ENCODE measurements around the gene PGR. TPM values are rescaled to one million over a fixed set of nuclear protein-coding genes. Genes with fewer than 3 reads are reported as not detected.

PGR gene
- total and polyA plus RNA-seq, 4 experiments from 2014 or later = not detected

GRCh38 chr11:101063706-101064105, 65.9 kb downstream of the PGR start:
- peaks cover 0 to 9% (median 4%) of the 10 kb centered on the region in 8 donors for H3K9me3 Mint-ChIP-seq
- no peaks in the 10 kb centered on the region for H3K4me1 Mint-ChIP-seq
- POLR2A ChIA-PET (ENCODE audit: partially characterized antibody) = no interaction called here
- no peak overlapping the region for H3K27ac ChIP-seq (ENCODE audit: low read depth, low read length)
- CTCF ChIA-PET (ENCODE audit: partially characterized antibody) = no interaction called here
- no peaks in the 10 kb centered on the region for H3K27me3 ChIP-seq (ENCODE audit: insufficient read depth, low read length)
- H3K27me3 Mint-ChIP-seq = no peaks in the 10 kb centered on the region
- intact Hi-C loops (cut with micrococcal nuclease) = no loop called here
- no peaks in the 10 kb centered on the region for H3K4me1 ChIP-seq (ENCODE audit: insufficient read depth, low read length)
- H3K36me3 Mint-ChIP-seq = no peaks in the 10 kb centered on the region
- DNase-seq = no peak
- H3K4me3 Mint-ChIP-seq = no peak overlapping the region
- H3K9me3 ChIP-seq (ENCODE audit: control insufficient read depth in 1 of 2, low read length in 2 of 2) = no peaks in the 10 kb centered on the region
- H3K36me3 ChIP-seq (ENCODE audit: insufficient read depth, low read length) = no peaks in the 10 kb centered on the region
- H3K4me3 ChIP-seq (ENCODE audit: low read length in 2 of 2) = no peak overlapping the region
- peak overlapping the region in 2 of 7 donors; percentile 20 to 24 for H3K27ac Mint-ChIP-seq

- Mint-ChIP-seq H3K4me1 (no peaks in the 10 kb centered on the region), H3K27me3 (no peaks in the 10 kb centered on the region), H3K27ac (no peak overlapping the region), H3K4me3 (no peak overlapping the region), H3K9me3 (peaks cover 0 to 7% (median 4%) of the 10 kb centered on the region in 8 donors), H3K36me3 (no peaks in the 10 kb centered on the region)
- H3K4me1 ChIP-seq (ENCODE audit: insufficient read depth, low read length) = no peaks in the 10 kb centered on the region
- ChIA-PET POLR2A (ENCODE audit: partially characterized antibody) (no interaction called here), CTCF (ENCODE audit: partially characterized antibody) (no interaction called here)
- no peak overlapping the region for H3K27ac ChIP-seq (ENCODE audit: low read depth, low read length)
- H3K9me3 ChIP-seq (ENCODE audit: control insufficient read depth in 1 of 2, low read length in 2 of 2) = no peaks in the 10 kb centered on the region
- no peaks in the 10 kb centered on the region for H3K36me3 ChIP-seq (ENCODE audit: insufficient read depth, low read length)
- no peak overlapping the region for H3K4me3 ChIP-seq (ENCODE audit: low read length in 2 of 2)
- intact Hi-C loops (cut with micrococcal nuclease) = no loop called here
- H3K27me3 ChIP-seq (ENCODE audit: insufficient read depth, low read length) = no peaks in the 10 kb centered on the region
- no peak for DNase-seq
Observed at GRCh38 chr11:101061606-101062005, 68.0 kb downstream of the PGR start.

- Mint-ChIP-seq H3K4me3 (no peak overlapping the region), H3K27me3 (no peaks in the 10 kb centered on the region), H3K4me1 (no peaks in the 10 kb centered on the region), H3K27ac (no peak overlapping the region), H3K9me3 (peaks cover 0 to 7% (median 4%) of the 10 kb centered on the region in 8 donors), H3K36me3 (no peaks in the 10 kb centered on the region)
- H3K36me3 ChIP-seq (ENCODE audit: insufficient read depth, low read length) = no peaks in the 10 kb centered on the region
- no peak overlapping the region for H3K27ac ChIP-seq (ENCODE audit: low read depth, low read length)
- ChIA-PET CTCF (ENCODE audit: partially characterized antibody) (no interaction called here), POLR2A (ENCODE audit: partially characterized antibody) (no interaction called here)
- no peaks in the 10 kb centered on the region for H3K4me1 ChIP-seq (ENCODE audit: insufficient read depth, low read length)
- H3K4me3 ChIP-seq (ENCODE audit: low read length in 2 of 2) = no peak overlapping the region
- no peak for DNase-seq
- intact Hi-C loops (cut with micrococcal nuclease) = no loop called here
- no peaks in the 10 kb centered on the region for H3K27me3 ChIP-seq (ENCODE audit: insufficient read depth, low read length)
- no peaks in the 10 kb centered on the region for H3K9me3 ChIP-seq (ENCODE audit: control insufficient read depth in 1 of 2, low read length in 2 of 2)
Observed at GRCh38 chr11:101059331-101059730, 70.3 kb downstream of the PGR start.

- CTCF ChIA-PET (ENCODE audit: partially characterized antibody) = no interaction called here
- intact Hi-C loops (cut with micrococcal nuclease) = no loop called here
- no peaks in the 10 kb centered on the region for H3K27me3 Mint-ChIP-seq
- Histone ChIP-seq H3K27ac (ENCODE audit: low read depth, low read length) (no peak overlapping the region), H3K36me3 (ENCODE audit: insufficient read depth, low read length) (no peaks in the 10 kb centered on the region), H3K4me1 (ENCODE audit: insufficient read depth, low read length) (no peaks in the 10 kb centered on the region), H3K9me3 (ENCODE audit: control insufficient read depth in 1 of 2, low read length in 2 of 2) (no peaks in the 10 kb centered on the region), H3K27me3 (ENCODE audit: insufficient read depth, low read length) (no peaks in the 10 kb centered on the region), H3K4me3 (ENCODE audit: low read length in 2 of 2) (no peak overlapping the region)
- POLR2A ChIA-PET (ENCODE audit: partially characterized antibody) = no interaction called here
- DNase-seq = no peak
- no peak overlapping the region for H3K4me3 Mint-ChIP-seq
- no peaks in the 10 kb centered on the region for H3K36me3 Mint-ChIP-seq
- no peaks in the 10 kb centered on the region for H3K4me1 Mint-ChIP-seq
- H3K27ac Mint-ChIP-seq = no peak overlapping the region
- H3K9me3 Mint-ChIP-seq = peaks cover 0 to 9% (median 4%) of the 10 kb centered on the region in 8 donors
Observed at GRCh38 chr11:101053492-101053891, 76.1 kb downstream of the PGR start.

DNA sequence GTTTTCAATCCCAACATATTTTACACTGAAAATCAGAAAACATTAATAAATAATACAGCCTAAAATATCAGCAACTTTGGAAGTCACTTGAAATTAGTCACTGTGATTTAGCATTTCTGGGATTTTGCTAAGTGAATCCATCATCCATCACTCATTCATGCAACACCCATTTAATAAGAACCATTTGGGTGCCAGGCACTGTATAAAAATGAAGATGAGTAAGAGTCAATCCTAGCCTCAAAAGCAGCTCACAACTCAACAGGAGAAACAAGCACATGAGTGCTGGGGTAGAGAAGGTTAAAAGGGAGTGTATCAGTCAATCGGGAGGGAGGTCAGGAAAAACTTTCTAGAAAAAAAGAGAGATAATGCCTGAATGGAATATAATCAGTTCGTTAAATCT, 77.9 kb downstream of the PGR start:
- H3K4me3 Mint-ChIP-seq = no peak overlapping the region
- POLR2A ChIA-PET (ENCODE audit: partially characterized antibody) = no interaction called here
- Histone ChIP-seq H3K27ac (ENCODE audit: low read depth, low read length) (no peak overlapping the region), H3K4me3 (ENCODE audit: low read length in 2 of 2) (no peak overlapping the region), H3K9me3 (ENCODE audit: control insufficient read depth in 1 of 2, low read length in 2 of 2) (no peaks in the 10 kb centered on the region), H3K4me1 (ENCODE audit: insufficient read depth, low read length) (no peaks in the 10 kb centered on the region), H3K36me3 (ENCODE audit: insufficient read depth, low read length) (no peaks in the 10 kb centered on the region), H3K27me3 (ENCODE audit: insufficient read depth, low read length) (no peaks in the 10 kb centered on the region)
- H3K27me3 Mint-ChIP-seq = no peaks in the 10 kb centered on the region
- H3K9me3 Mint-ChIP-seq = peaks cover 0 to 11% (median 4%) of the 10 kb centered on the region in 8 donors
- no peak for DNase-seq
- H3K4me1 Mint-ChIP-seq = no peaks in the 10 kb centered on the region
- CTCF ChIA-PET (ENCODE audit: partially characterized antibody) = no interaction called here
- H3K36me3 Mint-ChIP-seq = no peaks in the 10 kb centered on the region
- H3K27ac Mint-ChIP-seq = no peak overlapping the region
- intact Hi-C loops (cut with micrococcal nuclease) = no loop called here

GRCh38 chr11:101049813-101050212, 79.8 kb downstream of the PGR start:
- Mint-ChIP-seq H3K36me3 (no peaks in the 10 kb centered on the region), H3K9me3 (peaks cover 0 to 11% (median 2%) of the 10 kb centered on the region in 8 donors), H3K4me1 (no peaks in the 10 kb centered on the region), H3K27me3 (no peaks in the 10 kb centered on the region), H3K4me3 (no peak overlapping the region), H3K27ac (no peak overlapping the region)
- H3K27me3 ChIP-seq (ENCODE audit: insufficient read depth, low read length) = no peaks in the 10 kb centered on the region
- no peak for DNase-seq
- H3K27ac ChIP-seq (ENCODE audit: low read depth, low read length) = no peak overlapping the region
- no peak overlapping the region for H3K4me3 ChIP-seq (ENCODE audit: low read length in 2 of 2)
- intact Hi-C loops (cut with micrococcal nuclease) = no loop called here
- ChIA-PET CTCF (ENCODE audit: partially characterized antibody) (no interaction called here), POLR2A (ENCODE audit: partially characterized antibody) (no interaction called here)
- H3K36me3 ChIP-seq (ENCODE audit: insufficient read depth, low read length) = no peaks in the 10 kb centered on the region
- H3K4me1 ChIP-seq (ENCODE audit: insufficient read depth, low read length) = no peaks in the 10 kb centered on the region
- no peaks in the 10 kb centered on the region for H3K9me3 ChIP-seq (ENCODE audit: control insufficient read depth in 1 of 2, low read length in 2 of 2)

DNA sequence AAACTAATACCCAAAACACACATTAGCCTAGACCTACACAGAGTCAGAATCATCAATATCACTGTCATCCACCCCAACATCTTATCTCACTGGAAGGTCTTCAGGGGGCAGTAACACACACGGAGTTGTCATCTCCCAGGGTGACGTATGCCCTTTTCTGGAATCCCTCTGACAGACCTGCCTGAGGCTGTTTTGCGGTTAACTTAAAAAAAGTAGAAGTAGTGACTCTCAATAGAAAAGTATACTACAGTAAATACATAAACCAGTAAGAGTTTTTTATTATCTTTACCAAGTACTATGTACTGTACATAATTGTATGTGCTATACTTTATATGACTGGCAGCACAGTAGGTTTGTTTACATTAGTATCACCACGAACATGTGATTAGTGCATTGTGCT, 80.5 kb downstream of the PGR start:
- H3K36me3 ChIP-seq (ENCODE audit: insufficient read depth, low read length) = no peaks in the 10 kb centered on the region
- H3K9me3 Mint-ChIP-seq = peaks cover 0 to 11% (median 2%) of the 10 kb centered on the region in 8 donors
- H3K27me3 ChIP-seq (ENCODE audit: insufficient read depth, low read length) = no peaks in the 10 kb centered on the region
- ChIA-PET POLR2A (ENCODE audit: partially characterized antibody) (no interaction called here), CTCF (ENCODE audit: partially characterized antibody) (no interaction called here)
- H3K27me3 Mint-ChIP-seq = no peaks in the 10 kb centered on the region
- no peaks in the 10 kb centered on the region for H3K4me1 Mint-ChIP-seq
- intact Hi-C loops (cut with micrococcal nuclease) = no loop called here
- H3K4me1 ChIP-seq (ENCODE audit: insufficient read depth, low read length) = no peaks in the 10 kb centered on the region
- DNase-seq = no peak
- H3K4me3 ChIP-seq (ENCODE audit: low read length in 2 of 2) = no peak overlapping the region
- no peak overlapping the region for H3K27ac Mint-ChIP-seq
- H3K27ac ChIP-seq (ENCODE audit: low read depth, low read length) = no peak overlapping the region
- H3K9me3 ChIP-seq (ENCODE audit: control insufficient read depth in 1 of 2, low read length in 2 of 2) = no peaks in the 10 kb centered on the region
- no peak overlapping the region for H3K4me3 Mint-ChIP-seq
- H3K36me3 Mint-ChIP-seq = no peaks in the 10 kb centered on the region

- H3K27me3 Mint-ChIP-seq = no peaks in the 10 kb centered on the region
- H3K4me1 ChIP-seq (ENCODE audit: insufficient read depth, low read length) = no peaks in the 10 kb centered on the region
- no peaks in the 10 kb centered on the region for H3K27me3 ChIP-seq (ENCODE audit: insufficient read depth, low read length)
- H3K27ac ChIP-seq (ENCODE audit: low read depth, low read length) = no peak overlapping the region
- no peaks in the 10 kb centered on the region for H3K4me1 Mint-ChIP-seq
- no peak for DNase-seq
- no peak overlapping the region for H3K4me3 ChIP-seq (ENCODE audit: low read length in 2 of 2)
- no peaks in the 10 kb centered on the region for H3K9me3 ChIP-seq (ENCODE audit: control insufficient read depth in 1 of 2, low read length in 2 of 2)
- peaks cover 0 to 11% (median 0%) of the 10 kb centered on the region in 8 donors for H3K9me3 Mint-ChIP-seq
- H3K27ac Mint-ChIP-seq = no peak overlapping the region
- ChIA-PET CTCF (ENCODE audit: partially characterized antibody) (no interaction called here), POLR2A (ENCODE audit: partially characterized antibody) (no interaction called here)
- no peaks in the 10 kb centered on the region for H3K36me3 Mint-ChIP-seq
- no peak overlapping the region for H3K4me3 Mint-ChIP-seq
- intact Hi-C loops (cut with micrococcal nuclease) = no loop called here
- H3K36me3 ChIP-seq (ENCODE audit: insufficient read depth, low read length) = no peaks in the 10 kb centered on the region
Observed at GRCh38 chr11:101048479-101048878, 81.1 kb downstream of the PGR start.
